Lung (tissue), 12 donors: ENCODE data around the gene GRPEL1. TPM values are rescaled to one million over a fixed set of nuclear protein-coding genes. Genes with fewer than 3 reads are reported as not detected.
"Not testable (repeated sequence)": the region's sequence is repeated elsewhere in the genome, so short reads cannot be mapped to it uniquely, and the experiment has no call there.

Source experiments
- ATAC-seq: fragments of 200-7000 bp; cut with Tn5 transposase; one replicate; pipeline ENCODE4 v1.9.1; 2020; ENCODE audit warnings: moderate number of reproducible peaks; ENCODE audit not compliant: insufficient read depth, low FRiP score
- DNase-seq, 3 donors: peaks; one replicate each; pipeline ENCODE4 v3.0.0-alpha.2; 2013 to 2017
- H3K27ac ChIP-seq, 2 donors: one replicate each; pipeline ENCODE4 v1.5.1; 2013; ENCODE audit warnings: mild to moderate bottlenecking in 2 of 2, moderate library complexity in 2 of 2, control low read depth in 1 of 2, inconsistent platforms in 1 of 2, low read depth in 1 of 2, low read length in 1 of 2
- H3K27me3 ChIP-seq, 3 donors: one replicate each; pipeline ENCODE4 v1.5.1; 2013; ENCODE audit warnings: low read length in 2 of 3; ENCODE audit not compliant: control insufficient read depth in 3 of 3, insufficient read depth in 3 of 3
- H3K36me3 ChIP-seq, 4 donors: one replicate each; pipeline ENCODE4 v1.5.1; 2013; ENCODE audit warnings: low read length in 4 of 4, mild to moderate bottlenecking in 1 of 4, moderate library complexity in 1 of 4; ENCODE audit not compliant: control insufficient read depth in 4 of 4, insufficient read depth in 4 of 4
- H3K4me1 ChIP-seq, 5 donors: one replicate each; pipeline ENCODE4 v1.5.1; 2013; ENCODE audit warnings: low read length in 5 of 5, mild to moderate bottlenecking in 2 of 5, moderate library complexity in 1 of 5; ENCODE audit not compliant: control insufficient read depth in 5 of 5, insufficient read depth in 5 of 5
- H3K4me3 ChIP-seq: one replicate; pipeline ENCODE4 v1.5.1; 2013; ENCODE audit warnings: mild to moderate bottlenecking, control low read depth, moderate library complexity
- H3K9ac ChIP-seq, 2 donors: one replicate each; pipeline ENCODE4 v1.5.1; 2013; ENCODE audit warnings: low read length in 2 of 2, control low read depth in 1 of 2; ENCODE audit not compliant: insufficient read depth in 1 of 2
- H3K9me3 ChIP-seq, 4 donors: one replicate each; pipeline ENCODE4 v1.5.1; 2013; ENCODE audit warnings: low read length in 3 of 4, mild to moderate bottlenecking in 1 of 4, moderate library complexity in 1 of 4; ENCODE audit not compliant: control insufficient read depth in 4 of 4, insufficient read depth in 3 of 4
- WGBS, 2 donors: extraction: QIAGEN DNeasy Blood & Tissue Kit; methylation state at CpG; one replicate each; pipeline ENCODE4 v1.1.7; 2013; 5-methylcytosine and 5-hydroxymethylcytosine counted together
- polyA plus RNA-seq, 2 donors: library from polyadenylated mRNA; stranded (reverse); fragments of 200-250 nt; gene quantifications; one replicate each; pipeline ENCODE4 v1.2.1, GENCODE V29; 2013
- total RNA-seq, 2 donors: library from RNA; depleted of rRNA in 1 of 2; stranded (reverse); fragments of >200 nt in 1 of 2; gene quantifications; one replicate each; pipeline ENCODE4 v1.2.1, GENCODE V29; 2014 to 2021
- TF ChIP-seq, protein P1 (sequence below): IDR thresholded peaks from 2 replicates; pipeline ENCODE4 v1.5.1; 2012; ENCODE audit warnings: mild to moderate bottlenecking; ENCODE audit errors: control extremely low read depth, extremely low read depth
- donor health status: control.
- donor health status: control.
- donor health status: Bipolar disorder and iron deficiency.
- donor health status: healthy.
- donor health status: DM: yes; HTN: yes; CAD: no.

Gene GRPEL1
- total and polyA plus RNA-seq, 4 donors: 13.9 to 39.1 (median 29.3) TPM

DNA sequence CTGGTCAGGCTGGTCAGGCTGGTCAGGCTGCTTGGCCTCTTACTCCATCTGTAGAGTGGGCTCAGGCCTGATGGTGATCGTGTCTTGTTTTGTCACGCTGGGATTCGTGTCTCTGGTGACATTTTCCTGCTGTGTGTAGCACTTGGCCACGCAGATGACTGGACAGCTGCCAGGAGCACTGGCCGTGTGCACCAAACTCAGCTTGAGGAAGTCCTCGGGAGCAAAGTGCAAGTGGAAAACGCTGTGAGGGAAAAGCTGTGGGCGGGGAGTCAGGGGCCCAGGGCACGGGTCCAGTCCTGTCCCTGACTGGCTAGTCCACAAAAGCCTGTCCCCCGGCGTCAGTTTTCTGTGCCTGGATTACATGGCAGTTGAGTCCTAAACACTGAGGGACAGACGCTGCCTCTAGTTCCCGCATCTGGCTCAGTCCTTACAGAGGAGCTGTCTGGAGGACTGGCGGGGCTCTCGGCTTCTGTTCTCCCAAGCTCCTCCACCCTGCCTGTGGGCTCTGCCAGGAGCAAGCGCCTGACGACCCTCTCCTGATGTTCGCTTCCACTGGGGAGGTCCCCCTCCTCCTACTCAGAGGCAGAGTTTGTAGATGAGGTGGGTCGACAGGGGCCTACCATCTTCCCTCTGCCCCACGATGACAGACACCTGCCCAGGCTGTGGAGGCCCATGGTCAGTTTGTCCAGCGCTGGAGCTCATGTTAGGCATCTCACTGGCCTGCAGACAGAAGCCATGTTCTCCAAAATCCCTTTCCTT is 35.9 kb upstream of the GRPEL1 start:
- Histone ChIP-seq H3K9me3 (no peaks in the 10 kb centered on the region), H3K36me3 (no peaks in the 10 kb centered on the region), H3K27me3 (no peaks in the 10 kb centered on the region), H3K4me1 (peaks cover 0 to 24% (median 0%) of the 10 kb centered on the region in 5 donors), H3K27ac (peak overlapping the region in 1 of 2 donors; percentile 67), H3K4me3 (no peak overlapping the region), H3K9ac (no peak overlapping the region)
- 33 to 35% methylated on average over 21 of the region's 21 CpGs for WGBS, 2 donors
- ATAC-seq (no peak), DNase-seq (peak; percentile 68 to 80 (median 78))
- TF ChIP-seq, protein P1, sequence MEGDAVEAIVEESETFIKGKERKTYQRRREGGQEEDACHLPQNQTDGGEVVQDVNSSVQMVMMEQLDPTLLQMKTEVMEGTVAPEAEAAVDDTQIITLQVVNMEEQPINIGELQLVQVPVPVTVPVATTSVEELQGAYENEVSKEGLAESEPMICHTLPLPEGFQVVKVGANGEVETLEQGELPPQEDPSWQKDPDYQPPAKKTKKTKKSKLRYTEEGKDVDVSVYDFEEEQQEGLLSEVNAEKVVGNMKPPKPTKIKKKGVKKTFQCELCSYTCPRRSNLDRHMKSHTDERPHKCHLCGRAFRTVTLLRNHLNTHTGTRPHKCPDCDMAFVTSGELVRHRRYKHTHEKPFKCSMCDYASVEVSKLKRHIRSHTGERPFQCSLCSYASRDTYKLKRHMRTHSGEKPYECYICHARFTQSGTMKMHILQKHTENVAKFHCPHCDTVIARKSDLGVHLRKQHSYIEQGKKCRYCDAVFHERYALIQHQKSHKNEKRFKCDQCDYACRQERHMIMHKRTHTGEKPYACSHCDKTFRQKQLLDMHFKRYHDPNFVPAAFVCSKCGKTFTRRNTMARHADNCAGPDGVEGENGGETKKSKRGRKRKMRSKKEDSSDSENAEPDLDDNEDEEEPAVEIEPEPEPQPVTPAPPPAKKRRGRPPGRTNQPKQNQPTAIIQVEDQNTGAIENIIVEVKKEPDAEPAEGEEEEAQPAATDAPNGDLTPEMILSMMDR: no peak

DNA sequence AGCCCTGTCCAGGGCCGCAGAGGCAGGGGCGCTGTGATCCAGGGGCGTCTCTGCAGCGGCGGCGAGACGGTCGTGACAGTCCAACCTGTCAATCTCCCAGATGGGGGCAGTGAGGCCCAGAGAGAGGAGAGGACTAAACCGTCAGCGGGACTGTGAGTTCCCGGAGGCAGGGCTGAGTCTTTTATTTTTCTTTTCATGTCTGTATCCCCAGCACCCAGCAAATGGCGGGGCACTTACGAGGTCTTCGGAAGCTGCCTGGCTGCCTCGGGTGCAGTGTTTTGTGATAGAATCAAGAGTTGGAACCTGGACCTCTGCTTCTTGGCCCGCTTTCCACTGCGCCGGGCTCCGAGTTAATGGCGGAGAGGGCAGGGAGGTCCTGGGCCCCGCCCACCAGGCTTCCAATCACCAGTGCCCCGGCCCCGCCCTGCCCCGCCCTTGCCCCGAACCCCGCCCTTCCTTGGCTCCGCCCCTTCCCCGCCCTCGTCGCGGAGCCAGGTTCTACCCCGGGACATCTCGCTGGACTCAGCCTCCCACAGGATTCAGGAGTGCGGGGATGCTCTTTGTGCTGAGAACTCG is 35.3 kb upstream of the GRPEL1 start:
- Histone ChIP-seq H3K9me3 (no peaks in the 10 kb centered on the region), H3K9ac (peak overlapping the region; percentile 24 to 37), H3K36me3 (no peaks in the 10 kb centered on the region), H3K4me1 (peaks cover 0 to 24% (median 0%) of the 10 kb centered on the region in 5 donors), H3K4me3 (peak overlapping the region; percentile 36), H3K27me3 (no peaks in the 10 kb centered on the region), H3K27ac (peak overlapping the region; percentile 15 to 85)
- ATAC-seq (peak; percentile 92), DNase-seq (peak in 2 of 3 donors; percentile 84 to 86)
- WGBS, 2 donors: 1 to 2% methylated on average over 27 to 35 of the region's 35 CpGs
- TF ChIP-seq, protein P1: no peak

- DNase-seq, H3K27me3 ChIP-seq, H3K9me3 ChIP-seq, H3K36me3 ChIP-seq, ATAC-seq: not testable (repeated sequence)
- Histone ChIP-seq H3K9ac (peak overlapping the region in 1 of 2 donors; percentile 24), H3K27ac (peak overlapping the region; percentile 15 to 85), H3K4me1 (peaks cover 0 to 24% (median 0%) of the 10 kb centered on the region in 5 donors), H3K4me3 (peak overlapping the region; percentile 36)
- WGBS, 2 donors: 60 to 62% methylated on average over 12 of the region's 12 CpGs
These were observed 34.6 kb upstream of the GRPEL1 start for GRCh38 chr4:7102516-7102909.
